CD4-positive, alpha-beta T cell treated with Interleukin-15 for 4 hours (primary cell): Measurements from ENCODE around the gene ARHGEF35.
"Not testable (repeated sequence)": the region's sequence is repeated elsewhere in the genome, so short reads cannot be mapped to it uniquely, and the experiment has no call there.

Experiments
- DNase-seq: peaks from one replicate; pipeline ENCODE4 v3.0.0-alpha.2; 2020; ENCODE audit warnings: low spot score

The ARHGEF35 gene

DNA sequence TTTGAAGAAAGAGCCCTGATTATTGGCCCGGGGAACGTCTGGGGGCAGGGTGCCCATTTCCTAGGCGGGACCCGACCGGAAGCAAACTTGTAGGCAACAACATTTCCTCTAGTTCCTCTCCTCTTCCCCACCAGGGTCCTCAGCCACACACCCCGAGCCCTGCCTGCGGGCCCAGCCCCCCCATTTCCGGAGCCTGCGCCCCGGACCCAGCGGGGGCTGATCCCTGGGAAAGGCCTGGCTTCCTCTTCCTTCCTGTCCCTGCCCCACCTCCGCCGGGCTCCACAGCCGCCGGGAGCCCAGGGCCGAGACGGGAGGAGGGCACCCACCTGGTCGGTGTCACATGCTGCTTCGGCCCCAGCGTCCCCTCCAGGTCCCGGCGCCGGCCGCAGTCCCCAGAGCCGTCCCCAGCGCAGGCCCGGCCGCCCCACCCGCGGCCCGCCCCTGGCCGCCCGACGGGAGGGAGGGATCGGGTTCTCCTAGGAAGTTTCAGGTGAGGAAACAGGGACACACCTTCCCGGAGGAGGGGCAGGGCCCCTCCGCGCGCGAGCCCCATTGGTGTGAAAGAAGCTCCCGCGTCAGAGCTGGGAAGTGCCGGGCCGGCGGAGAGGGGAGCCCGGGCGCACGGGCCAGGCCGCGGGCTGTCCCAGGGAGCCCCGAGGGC lies at the start of gene ARHGEF35:
Gene ARHGEF35 (minus strand): TSS at position 622 of the 661 bp plus-strand sequence. CDS start 7,450 bp downstream, outside the sequence.
- not testable (repeated sequence) for DNase-seq

DNA sequence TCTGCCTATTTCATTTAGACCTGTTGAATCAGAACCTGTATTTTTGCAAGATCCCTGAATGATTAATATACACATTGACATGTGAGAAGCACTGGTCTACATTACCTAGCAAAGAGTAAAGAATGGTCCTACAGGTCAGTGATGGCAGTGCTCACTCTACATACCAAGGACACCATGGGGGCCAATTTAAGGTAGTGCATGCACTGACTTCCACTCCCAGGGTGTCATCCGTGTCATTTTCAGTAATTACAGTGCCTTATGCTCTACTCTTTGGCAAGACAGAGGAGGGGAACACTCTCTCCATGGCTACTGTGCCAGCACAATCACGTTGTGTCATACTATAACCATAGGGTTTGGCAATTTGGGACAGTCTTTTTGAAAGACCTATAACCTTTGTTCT lies 49.7 kb upstream of the ARHGEF35 start:
- DNase-seq: not testable (repeated sequence)

DNA sequence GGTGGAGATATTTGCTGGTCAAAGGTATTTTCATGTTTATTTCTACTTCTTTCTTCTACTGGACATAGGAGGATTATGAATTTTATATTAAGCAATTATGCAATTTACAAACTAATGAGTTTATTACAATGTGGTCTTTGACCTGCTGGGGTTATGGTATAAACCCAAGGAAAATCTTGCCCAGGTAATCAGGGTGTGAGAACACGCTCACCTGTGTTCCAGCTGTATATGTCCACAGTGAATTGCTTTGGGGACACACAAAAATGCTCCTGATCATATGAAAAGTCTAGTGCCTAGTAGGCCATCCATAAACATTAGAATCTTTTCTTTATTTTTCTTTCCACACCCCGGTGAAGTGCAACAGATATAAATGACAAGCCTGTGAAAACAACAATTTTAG lies 43.7 kb upstream of the ARHGEF35 start, which contains the start of gene OR2A42:
Gene OR2A42 (minus strand): TSS at position 241 of the 400 bp plus-strand sequence. CDS start 6,762 bp downstream, outside the sequence.
- DNase-seq: not testable (repeated sequence)

DNA sequence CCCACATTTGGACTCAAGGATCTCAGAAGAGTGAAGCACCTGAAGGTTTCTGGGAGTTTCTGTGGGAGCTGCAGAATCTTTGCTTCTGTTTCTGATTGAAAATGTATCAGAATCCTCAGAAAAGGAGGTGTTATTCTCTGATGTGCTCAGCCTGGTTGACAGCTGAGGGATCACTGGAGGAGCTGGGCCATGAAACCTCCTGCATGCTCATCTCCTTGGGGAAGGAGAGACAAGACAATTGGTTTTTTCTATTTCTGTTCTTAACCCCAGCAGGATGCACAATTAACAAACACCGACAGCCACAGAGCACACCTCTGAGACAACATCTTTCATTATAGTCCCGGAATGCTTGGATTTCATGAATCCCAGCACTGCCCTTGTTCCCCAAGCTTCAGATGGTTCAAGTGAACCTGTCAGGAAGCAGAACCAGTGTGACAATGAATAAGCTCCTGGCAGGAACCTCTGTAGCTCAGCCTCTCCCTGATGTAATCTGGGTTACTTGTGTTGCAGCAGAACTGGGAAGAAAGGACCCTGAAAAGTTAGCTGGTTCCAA lies 43.0 kb upstream of the ARHGEF35 start:
- not testable (repeated sequence) for DNase-seq

DNA sequence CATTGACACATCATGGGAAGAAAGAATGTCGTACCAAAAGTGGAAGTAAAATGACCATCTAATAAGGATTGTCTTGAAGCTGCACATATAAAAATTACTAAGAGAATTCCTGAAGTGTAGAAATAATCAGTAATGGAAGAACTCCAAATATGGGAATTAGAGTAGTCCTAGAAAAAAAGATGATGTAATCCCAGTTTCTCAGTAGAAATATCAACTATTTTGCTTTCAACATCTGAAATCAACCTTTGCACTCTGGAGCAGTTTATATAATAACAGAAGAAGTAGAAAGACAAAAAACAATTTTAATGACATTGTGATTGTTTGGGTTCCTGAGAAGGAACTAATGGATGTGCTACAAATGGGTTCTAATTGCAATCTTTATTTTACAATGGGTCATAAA lies 37.4 kb upstream of the ARHGEF35 start:
- not testable (repeated sequence) for DNase-seq

DNA sequence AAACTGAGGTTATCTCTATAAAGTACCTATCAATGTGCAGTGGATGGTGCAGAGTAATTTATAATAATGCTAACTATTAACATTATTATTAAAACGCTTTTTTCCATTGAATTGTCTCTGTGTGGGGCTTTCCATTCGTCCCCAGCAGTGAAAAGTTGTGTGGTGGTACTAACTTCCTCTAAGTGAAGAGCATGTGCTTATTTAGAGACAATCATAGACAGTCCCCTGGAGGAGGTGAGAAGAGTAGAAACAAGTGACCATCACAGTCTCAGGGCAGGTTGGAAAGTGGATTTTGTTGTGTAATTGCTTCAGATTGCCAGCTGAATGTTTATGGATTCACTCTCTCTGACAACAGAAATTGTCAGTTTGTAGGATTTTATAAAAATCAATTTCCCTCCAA lies 35.4 kb upstream of the ARHGEF35 start:
- not testable (repeated sequence) for DNase-seq

DNA sequence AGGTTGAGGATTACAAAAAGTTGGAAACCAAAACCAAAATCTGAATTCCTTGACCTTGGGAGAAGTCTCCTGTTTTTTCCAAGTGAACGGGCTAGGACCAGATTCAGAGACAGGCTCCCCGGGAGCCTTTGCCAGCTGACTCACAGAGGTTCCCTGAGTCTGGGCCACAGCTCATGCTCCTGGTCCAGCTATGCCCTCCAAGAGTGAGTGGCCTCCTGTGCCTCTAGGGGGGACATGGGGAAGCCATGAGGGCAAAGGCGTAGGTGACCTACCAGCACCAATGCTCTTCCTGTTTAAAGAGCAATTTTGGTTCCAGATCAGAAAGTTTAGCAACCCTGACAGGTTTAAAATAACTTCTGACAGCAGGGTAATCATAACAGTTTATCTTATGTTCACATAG lies 33.2 kb upstream of the ARHGEF35 start:
- DNase-seq: not testable (repeated sequence)

DNA sequence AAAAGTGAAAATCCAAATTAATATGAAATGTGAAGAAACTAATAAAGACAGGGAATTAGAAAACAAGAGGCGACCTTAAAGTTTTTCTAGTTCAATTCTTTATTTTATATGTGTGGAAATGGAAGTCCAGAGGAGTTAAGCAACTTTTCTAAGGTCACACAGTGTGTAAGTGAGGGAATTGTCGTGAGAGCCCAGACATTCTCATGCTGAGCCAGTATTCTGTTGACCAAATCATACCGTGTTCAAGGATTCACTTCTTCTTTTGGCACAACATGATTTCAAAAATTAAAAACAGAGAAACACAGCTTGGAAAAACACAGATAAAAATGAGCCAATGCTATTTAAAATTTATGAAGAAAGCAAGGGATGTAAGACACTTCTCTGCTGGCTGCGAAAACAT lies 31.2 kb upstream of the ARHGEF35 start:
- DNase-seq: not testable (repeated sequence)

DNA sequence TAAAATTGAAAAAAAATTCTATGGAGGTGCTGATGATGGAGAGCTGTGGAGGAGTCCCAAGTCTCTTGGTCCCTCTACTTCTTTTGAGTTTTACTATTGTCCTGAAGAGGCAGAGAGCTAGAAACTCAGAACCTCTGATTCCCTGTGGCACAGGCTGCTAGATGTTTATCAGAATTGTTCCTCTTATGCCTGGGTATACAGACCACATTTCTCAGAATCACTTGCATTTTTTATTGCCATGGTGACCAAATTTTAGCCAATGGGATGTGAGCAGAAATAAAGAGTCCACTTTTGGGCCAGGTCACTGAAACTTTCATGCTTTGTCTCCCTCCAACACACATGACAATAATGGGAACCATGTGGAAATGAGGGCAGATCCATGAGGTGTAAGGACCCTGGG lies 28.0 kb upstream of the ARHGEF35 start:
- DNase-seq: not testable (repeated sequence)

DNA sequence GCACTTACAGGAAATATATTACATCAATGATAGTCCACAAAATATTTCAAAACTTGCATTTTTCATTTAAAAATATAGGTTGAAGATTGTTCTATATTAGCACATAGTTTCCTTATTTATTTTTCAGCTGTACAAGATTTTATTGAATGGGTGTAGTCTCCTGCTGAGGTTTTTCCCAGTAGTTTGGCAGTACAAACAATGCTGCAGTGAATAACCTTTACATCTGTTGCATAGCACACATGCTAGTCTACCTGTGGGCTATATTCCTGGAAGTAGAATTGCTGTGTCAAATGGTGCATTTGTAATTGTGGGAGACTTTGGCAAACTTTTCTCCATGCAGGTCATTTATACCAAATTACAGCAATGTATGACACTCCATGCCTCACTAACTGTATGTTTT lies 24.9 kb upstream of the ARHGEF35 start:
- DNase-seq: not testable (repeated sequence)

DNA sequence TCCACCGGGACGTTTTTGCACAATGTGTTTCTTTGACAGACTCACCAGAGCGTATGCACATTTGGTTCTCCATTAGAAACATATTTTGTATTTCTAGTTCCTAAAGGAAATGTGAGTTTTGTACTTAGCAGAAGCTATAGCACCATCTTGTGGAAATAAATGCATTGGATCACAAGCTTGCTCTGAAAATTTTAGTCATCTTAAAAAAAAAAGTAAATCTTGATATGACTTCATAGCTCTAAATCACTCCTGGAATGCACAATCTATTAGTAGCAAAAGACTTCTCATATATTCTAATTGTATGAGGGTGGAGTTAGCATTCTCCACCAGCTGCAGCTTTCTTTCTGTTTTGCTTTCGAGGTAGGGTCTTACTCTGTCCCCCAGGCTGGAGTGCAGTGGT lies 23.5 kb upstream of the ARHGEF35 start:
- not testable (repeated sequence) for DNase-seq

DNA sequence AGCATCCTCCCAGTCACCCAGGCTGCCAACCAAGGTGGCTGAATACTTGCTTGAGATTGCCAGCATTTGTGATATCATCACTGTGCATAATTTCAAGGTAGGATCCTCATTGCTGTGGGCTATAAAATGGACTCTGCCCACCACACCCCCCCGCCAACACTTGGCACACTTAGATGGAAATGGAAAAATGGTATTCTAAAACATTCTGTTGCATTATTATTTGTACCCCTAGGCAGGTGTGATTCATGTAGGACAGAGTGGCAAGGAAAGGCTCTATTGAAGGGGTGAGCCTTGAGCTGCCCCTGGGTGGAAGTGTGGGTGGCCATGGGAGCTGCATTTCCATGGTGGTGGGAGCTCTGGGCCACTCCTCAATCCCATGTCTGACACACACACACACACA lies 22.9 kb upstream of the ARHGEF35 start:
- DNase-seq: not testable (repeated sequence)

DNA sequence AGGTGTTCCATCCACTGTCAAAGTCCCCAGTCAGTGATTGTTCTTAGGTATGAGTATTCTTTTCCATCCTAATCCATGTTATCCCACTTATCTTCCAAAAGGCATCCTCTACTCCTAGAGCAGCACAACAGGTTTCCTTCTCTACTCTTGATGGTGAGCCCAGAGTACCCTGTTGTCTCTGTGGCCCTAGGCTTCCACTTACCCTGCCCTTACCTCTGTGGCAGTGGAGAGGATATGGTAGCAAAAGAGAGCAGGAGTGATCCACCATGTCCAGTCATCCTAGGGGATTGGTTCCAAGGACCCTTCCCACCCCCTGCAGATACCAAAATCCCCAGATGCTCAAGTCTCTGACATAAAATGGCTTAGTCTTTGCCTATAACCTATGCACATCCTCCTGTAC lies 21.6 kb upstream of the ARHGEF35 start:
- DNase-seq: not testable (repeated sequence)

DNA sequence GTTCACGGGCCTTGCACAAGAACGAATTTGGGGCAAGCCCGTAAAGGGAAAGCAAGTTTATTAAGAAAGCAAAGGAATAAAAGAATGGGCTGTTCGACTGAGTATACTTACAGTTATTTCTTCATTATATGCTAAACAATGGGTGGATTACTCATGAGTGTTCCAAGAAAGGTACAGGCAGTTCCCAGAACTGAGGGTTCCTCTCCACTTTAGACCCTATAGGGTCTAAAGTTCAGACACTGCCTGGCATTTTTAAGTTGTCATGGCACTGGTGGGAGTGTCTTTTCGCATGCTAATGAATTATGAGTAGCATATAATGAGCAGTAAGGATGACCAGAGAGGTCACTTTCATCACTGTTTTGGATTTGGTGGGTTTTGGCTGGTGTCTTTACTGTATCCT lies 9.7 kb upstream of the ARHGEF35 start:
- not testable (repeated sequence) for DNase-seq

DNA sequence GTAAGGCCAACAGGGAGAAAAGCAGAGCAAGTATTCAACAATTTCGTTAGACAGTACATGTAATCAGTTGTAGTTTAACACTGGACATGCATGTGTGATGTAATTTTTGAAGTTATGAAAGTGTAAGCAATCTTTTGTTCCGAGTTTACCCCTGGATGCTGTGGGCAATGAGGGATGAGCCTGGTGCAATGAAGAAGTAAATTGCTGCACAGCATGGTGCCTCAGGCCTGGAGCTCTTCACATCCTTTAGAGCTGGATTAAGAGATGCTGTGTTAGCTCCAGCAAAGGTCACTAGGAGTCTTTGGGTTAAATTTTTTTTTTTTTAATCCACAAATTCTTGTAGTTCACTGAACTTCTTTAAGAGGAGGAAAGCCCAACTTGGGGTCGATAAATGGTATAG lies 7.5 kb upstream of the ARHGEF35 start:
- DNase-seq: not testable (repeated sequence)

DNA sequence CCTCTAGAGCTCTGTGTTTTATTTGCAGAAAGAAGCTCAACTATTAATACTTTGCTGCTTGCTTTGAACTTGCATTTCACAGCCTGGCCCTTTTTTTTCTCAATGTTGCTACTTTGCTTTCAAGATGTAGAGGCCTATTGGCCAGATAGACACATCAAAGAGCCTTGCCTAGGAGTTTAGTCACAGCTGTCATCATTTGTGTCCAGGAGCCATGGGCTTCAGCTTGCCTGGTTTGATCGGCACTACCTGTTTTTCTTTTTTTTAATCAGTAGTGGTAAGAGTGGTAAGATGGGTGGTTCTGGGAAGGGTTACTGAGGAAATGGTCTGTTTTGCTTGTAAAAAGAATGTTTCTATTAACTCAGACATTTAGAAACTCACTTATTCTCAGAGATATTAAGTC lies 6.3 kb upstream of the ARHGEF35 start:
- DNase-seq: not testable (repeated sequence)

DNA sequence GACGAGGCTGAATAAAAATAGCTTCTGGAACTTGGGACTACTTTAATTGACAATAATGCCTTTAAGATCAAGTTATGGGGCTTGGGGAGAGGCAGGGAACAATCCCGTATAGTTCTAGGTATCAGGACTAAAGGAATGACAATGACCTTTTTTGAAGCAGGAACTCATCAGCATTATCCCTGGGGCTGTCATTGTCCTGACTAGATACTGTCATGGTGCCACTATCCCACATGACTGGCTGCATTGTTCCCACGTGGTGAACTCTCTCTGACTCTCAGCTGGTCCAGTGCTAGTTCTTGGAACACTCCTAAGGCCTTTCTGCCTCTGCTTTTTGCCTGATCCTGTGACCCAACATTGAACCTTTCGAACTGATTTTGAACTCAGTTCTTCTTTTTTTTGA lies 3.3 kb upstream of the ARHGEF35 start:
- DNase-seq: not testable (repeated sequence)

DNA sequence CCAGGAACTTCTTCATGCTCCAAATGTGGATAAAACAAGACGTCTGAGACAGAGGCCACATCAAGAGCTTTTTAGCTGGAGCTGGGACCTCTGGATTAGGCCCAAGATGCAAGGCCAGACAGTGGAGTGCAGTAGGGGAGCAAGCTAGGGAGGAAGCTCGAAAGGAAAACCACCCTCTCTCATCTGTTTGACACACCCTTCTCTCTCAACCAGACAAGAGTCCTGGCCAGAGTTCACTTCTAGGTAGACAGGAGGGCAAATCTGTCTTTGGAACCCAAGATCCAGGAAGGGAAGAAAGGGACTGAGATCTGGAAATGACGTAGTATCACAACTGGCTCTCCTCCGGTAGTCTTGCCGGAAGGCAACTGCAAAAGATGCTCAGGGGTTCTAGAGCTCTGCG lies 1.2 kb downstream of the ARHGEF35 start:
- DNase-seq: not testable (repeated sequence)

DNA sequence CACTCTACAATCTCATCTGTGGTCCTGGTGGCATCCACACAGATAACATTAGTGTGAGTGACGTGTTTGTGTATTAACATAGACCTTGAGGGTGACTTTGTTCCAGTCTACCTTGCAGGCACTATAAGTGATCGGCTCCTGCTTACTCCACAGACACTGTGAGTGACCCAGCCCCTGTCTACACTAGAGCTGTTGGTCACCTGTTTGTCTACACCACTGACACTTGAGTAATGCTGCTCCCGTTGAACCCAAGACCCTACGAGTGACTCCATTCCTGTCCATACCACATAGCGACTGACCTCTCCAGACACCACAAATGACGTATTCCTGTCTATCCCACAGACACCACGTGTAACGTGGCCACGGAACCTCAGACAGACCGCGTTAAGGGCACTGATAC lies 1.9 kb downstream of the ARHGEF35 start:
- DNase-seq: not testable (repeated sequence)

DNA sequence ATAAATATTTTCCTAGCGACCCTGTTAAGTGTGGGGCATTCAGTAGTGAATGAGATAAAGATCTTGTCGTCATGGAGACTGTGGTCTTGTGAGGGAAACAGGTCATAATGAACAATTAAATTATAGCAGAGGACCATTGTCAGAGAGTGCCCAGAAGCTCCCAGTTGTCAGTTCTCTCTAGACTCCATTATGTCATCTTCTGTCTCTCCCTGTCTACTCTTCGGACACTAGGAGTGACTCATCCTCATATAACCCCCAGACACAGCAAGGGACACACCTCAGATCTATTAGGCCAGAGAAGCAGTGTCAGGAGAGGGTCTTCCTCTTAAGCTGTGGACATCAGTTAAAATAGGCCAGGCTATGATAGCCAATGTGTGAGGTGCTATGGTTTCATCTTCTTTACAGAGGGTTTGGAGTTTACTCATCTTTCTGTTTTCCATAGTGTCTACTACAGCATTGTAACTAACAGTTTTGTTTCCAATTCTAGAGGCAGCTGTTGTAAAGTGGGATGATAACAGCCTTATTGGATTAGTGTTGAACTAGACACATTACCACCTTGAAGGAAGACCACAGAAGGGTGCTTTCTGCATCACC lies 7.0 kb downstream of the ARHGEF35 start:
- DNase-seq: not testable (repeated sequence)

DNA sequence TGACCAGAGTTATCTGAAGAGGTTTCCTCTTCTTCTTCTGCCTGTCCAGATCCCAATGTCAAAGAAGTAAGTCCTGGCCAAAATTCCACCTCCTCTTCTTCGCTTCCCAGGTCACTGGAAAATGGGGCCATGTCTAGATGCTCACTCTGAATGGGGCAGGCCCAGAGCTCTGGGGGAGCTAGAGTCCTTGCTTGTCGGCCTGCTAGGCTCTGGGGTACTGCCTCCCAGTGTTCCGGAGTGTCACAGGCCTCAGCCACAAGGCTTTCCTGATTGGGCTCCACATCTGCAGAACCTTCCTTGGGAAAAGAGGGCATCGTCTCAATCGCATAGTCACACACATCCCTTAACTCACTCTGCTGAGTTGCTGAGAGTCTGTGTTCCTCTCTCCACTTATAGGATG lies 7.8 kb downstream of the ARHGEF35 start:
- DNase-seq: not testable (repeated sequence)

DNA sequence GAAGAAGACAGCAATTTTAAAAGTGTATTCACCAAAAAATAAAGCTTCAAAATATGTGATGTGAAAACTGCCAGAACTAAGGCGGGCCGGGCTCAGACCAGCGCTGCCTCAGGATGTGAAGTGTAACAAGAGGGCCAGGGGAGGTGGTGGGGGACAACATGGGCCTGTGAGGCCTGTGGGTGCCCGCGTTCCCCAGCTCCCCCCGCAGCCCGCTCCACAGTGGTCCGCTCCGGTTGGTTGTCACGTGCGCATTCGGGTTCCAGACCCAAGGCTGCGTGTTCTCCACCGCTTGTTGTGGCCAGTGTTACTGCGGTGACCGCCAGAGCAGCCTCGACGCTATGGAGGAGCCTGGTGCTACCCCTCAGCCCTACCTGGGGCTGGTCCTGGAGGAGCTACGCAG lies 12.5 kb downstream of the ARHGEF35 start, which contains the start of gene CTAGE4:
Gene CTAGE4 (plus strand): TSS at position 301 of the 400 bp plus-strand sequence. CDS start 38 bp downstream, at position 339.
- DNase-seq: not testable (repeated sequence)

DNA sequence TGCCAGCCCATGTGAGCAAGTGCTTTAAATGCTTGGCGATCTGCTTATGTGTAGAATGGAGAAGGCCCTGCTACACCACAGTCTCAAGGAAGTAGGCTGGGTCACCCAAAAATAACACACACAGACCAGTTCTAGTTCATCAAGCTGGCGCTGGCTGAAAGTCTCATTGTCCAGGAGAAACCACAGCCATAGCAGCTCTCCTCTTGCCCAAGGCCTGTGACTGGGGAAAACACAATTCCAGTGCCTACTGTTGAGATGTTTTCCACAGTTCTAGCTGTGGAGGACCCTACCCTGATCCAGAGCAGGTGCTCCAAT lies 16.5 kb downstream of the ARHGEF35 start:
- not testable (repeated sequence) for DNase-seq
